Type B pancreatic cell (in vitro differentiated cells): ENCODE measurements around the gene KLF2. TPM values are rescaled to one million over a fixed set of nuclear protein-coding genes. Genes with fewer than 3 reads are reported as not detected.
"Not testable (repeated sequence)": the region's sequence is repeated elsewhere in the genome, so short reads cannot be mapped to it uniquely, and the experiment has no call there.

ENCODE experiments used
- DNase-seq: peaks from one replicate; pipeline ENCODE4 v3.0.0; 2021; ENCODE audit warnings: mixed read lengths; ENCODE audit not compliant: unreplicated experiment; ENCODE audit errors: extremely low spot score
- H3K27ac Mint-ChIP-seq: 2 replicates; pipeline ENCODE4 v1.8.0; 2021; ENCODE audit warnings: mild to moderate bottlenecking, mixed read lengths
- H3K27me3 Mint-ChIP-seq: 2 replicates; pipeline ENCODE4 v1.8.0; 2021; ENCODE audit warnings: mixed read lengths
- H3K36me3 Mint-ChIP-seq: 2 replicates; pipeline ENCODE4 v1.8.0; 2021; ENCODE audit warnings: mixed read lengths
- H3K4me1 Mint-ChIP-seq: one replicate; pipeline ENCODE4 v1.8.0; 2021; ENCODE audit warnings: mixed read lengths; ENCODE audit not compliant: unreplicated experiment
- H3K4me3 Mint-ChIP-seq: 2 replicates; pipeline ENCODE4 v1.8.0; 2021; ENCODE audit warnings: mild to moderate bottlenecking, mixed read lengths
- H3K9me3 Mint-ChIP-seq: 2 replicates; pipeline ENCODE4 v1.8.0; 2021; ENCODE audit warnings: mixed read lengths
- CTCF ChIP-seq: fragments of 200-600 bp; sonication (generic); conservative IDR thresholded peaks from 2 replicates; pipeline ENCODE4 v1.5.0; 2021; ENCODE audit warnings: antibody characterized with exemption, mild to moderate bottlenecking
- total RNA-seq: library from RNA; stranded (reverse); gene quantifications from 2 replicates; pipeline ENCODE4 v1.2.1, GENCODE V29; 2021; ENCODE audit warnings: low replicate concordance

Gene KLF2
- total RNA-seq, 1 donor from 2014 or later, result 1.4 TPM

GRCh38 chr19:16340092-16340491 lies 15.5 kb downstream of the KLF2 start:
- H3K4me1 Mint-ChIP-seq, result peaks cover 5% of the 10 kb centered on the region
- H3K9me3 Mint-ChIP-seq, result no peaks in the 10 kb centered on the region
- no peak for DNase-seq
- TF ChIP-seq CTCF, result no peak
- no peak overlapping the region for H3K4me3 Mint-ChIP-seq
- H3K36me3 Mint-ChIP-seq, result no peaks in the 10 kb centered on the region
- H3K27me3 Mint-ChIP-seq, result no peaks in the 10 kb centered on the region
- H3K27ac Mint-ChIP-seq, result no peak overlapping the region

- H3K4me1 Mint-ChIP-seq, result peaks cover 5% of the 10 kb centered on the region
- no peaks in the 10 kb centered on the region for H3K36me3 Mint-ChIP-seq
- no peak for DNase-seq
- no peaks in the 10 kb centered on the region for H3K27me3 Mint-ChIP-seq
- H3K4me3 Mint-ChIP-seq, result no peak overlapping the region
- H3K27ac Mint-ChIP-seq, result no peak overlapping the region
- H3K9me3 Mint-ChIP-seq, result no peaks in the 10 kb centered on the region
- no peak for TF ChIP-seq CTCF
Observed at GRCh38 chr19:16340654-16341053, 16.0 kb downstream of the KLF2 start.

DNA sequence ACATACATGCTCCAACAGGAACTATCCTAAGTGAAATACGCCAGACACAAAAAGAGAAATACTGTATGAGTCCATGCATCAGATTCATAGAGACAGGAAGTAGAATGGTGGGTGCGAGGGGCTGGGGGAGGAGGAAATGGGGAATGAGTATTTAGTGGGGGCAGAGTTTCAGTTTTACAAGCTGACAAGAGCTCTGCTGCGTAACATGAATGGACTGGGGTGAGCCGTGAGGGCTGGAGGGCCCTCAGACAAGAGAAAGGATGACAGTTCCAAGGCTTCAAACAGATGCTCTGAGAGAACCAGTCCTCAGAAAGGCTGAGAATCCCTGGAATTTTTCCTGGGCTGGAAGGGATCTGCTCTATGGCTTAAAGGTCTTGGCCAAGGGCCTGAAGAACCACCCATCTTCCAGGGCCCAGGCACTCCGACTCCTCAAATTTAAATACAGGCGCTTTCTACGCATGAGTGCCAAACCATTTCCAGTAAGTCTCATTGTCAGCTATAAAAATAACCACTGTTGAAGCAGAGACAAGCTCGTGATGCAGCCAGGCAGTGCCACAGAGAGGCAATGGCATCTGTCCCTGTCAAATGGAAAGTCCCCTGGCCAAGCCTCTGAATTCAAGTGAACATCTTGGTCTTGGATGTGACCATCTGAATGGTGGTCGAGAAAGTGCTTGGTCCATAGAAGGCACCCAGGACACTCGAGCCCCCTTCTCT lies 17.5 kb downstream of the KLF2 start:
- no peak overlapping the region for H3K4me3 Mint-ChIP-seq
- no peak for TF ChIP-seq CTCF
- no peak for DNase-seq
- peaks cover 5% of the 10 kb centered on the region for H3K4me1 Mint-ChIP-seq
- H3K27me3 Mint-ChIP-seq, result no peaks in the 10 kb centered on the region
- no peaks in the 10 kb centered on the region for H3K36me3 Mint-ChIP-seq
- no peaks in the 10 kb centered on the region for H3K9me3 Mint-ChIP-seq
- no peak overlapping the region for H3K27ac Mint-ChIP-seq

DNA sequence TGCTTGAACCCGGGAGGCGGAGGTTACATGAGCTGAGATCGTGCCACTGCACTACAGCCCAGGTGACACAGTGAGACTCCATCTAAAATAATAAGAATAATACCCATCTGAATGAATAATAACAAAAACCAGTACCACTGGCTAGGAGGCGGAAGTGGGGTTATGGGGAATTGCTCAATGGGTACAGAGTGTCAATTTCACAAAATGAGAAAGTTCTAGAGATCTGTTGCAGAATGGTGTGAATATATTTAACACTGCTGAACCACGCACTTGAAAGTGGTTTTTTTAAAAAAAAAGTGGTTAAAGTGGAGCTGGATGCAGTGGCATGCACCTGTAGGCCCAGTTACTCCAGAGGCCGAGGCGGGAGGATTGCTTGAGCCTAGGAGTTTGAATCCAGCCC lies 18.5 kb downstream of the KLF2 start:
- Mint-ChIP-seq H3K27ac (no peak overlapping the region), H3K9me3 (no peaks in the 10 kb centered on the region), H3K27me3 (no peaks in the 10 kb centered on the region), H3K4me3 (no peak overlapping the region), H3K4me1 (peaks cover 5% of the 10 kb centered on the region), H3K36me3 (no peaks in the 10 kb centered on the region)
- no peak for DNase-seq
- no peak for TF ChIP-seq CTCF

DNA sequence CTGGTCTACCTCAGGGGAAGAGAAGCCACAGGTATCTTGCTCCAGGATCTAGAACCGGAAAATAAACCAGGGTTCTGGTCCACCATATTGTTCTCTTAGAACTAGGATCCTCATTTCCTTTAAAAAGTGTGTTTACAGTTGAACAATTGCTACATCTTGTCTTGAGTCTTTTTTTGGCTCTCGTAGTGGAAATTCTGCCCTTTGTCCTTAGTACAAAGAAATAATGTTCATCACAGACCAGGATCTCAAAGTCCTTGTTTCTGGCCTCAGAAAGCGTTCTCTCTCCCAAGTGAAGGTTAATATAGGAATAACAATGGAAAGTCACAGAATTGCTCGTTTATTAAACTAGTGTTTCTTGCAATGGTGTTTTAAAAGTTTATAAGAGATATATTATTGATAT lies 20.8 kb downstream of the KLF2 start:
- Mint-ChIP-seq H3K27me3 (no peaks in the 10 kb centered on the region), H3K27ac (no peak overlapping the region), H3K4me1 (peaks cover 9% of the 10 kb centered on the region), H3K4me3 (no peak overlapping the region), H3K9me3 (no peaks in the 10 kb centered on the region), H3K36me3 (no peaks in the 10 kb centered on the region)
- DNase-seq, result no peak
- TF ChIP-seq CTCF, result no peak

- H3K27me3 Mint-ChIP-seq, H3K4me1 Mint-ChIP-seq, H3K4me3 Mint-ChIP-seq, DNase-seq, H3K27ac Mint-ChIP-seq, H3K36me3 Mint-ChIP-seq, H3K9me3 Mint-ChIP-seq: not testable (repeated sequence)
Observed at GRCh38 chr19:16347099-16347498, 22.5 kb downstream of the KLF2 start.
